ENCODE results near the gene TRPM5.

DNA sequence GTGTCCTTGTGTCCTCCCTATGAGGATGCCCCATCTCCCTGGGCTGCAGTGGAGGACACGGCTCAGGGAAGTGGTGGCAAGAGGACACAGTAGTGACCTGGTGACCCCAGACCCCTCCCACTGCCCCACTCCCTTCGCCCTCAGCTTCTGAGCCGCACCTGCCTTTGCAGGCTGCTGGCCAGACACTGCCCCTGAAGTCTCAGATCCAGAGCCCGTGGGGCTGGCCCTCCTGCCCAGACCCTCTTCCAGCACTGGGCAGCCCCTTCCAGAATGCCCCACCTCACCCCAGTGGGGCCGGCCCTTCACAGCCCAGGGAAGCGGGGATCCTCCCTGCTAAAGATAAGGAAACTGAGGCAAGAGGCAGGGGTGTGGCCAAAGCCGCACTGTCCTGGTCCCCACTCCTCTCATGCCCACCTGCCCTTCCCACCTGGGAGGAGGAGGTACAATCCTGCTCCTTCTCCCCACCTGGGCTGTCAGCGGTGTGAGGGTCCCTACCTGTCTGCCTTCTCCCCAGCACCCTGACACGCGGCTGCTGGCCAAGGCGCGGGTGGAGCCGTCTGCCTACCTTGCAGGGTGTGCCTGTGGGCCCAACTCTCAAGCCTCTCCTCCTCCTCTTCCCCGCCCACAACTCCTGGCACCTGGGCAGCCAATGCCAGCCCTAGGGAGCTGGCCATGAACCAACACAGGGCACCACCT lies 17.3 kb downstream of the TRPM5 start:
- TF ChIP-seq, protein P1, sequence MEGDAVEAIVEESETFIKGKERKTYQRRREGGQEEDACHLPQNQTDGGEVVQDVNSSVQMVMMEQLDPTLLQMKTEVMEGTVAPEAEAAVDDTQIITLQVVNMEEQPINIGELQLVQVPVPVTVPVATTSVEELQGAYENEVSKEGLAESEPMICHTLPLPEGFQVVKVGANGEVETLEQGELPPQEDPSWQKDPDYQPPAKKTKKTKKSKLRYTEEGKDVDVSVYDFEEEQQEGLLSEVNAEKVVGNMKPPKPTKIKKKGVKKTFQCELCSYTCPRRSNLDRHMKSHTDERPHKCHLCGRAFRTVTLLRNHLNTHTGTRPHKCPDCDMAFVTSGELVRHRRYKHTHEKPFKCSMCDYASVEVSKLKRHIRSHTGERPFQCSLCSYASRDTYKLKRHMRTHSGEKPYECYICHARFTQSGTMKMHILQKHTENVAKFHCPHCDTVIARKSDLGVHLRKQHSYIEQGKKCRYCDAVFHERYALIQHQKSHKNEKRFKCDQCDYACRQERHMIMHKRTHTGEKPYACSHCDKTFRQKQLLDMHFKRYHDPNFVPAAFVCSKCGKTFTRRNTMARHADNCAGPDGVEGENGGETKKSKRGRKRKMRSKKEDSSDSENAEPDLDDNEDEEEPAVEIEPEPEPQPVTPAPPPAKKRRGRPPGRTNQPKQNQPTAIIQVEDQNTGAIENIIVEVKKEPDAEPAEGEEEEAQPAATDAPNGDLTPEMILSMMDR (IDR thresholded peaks at IDR 0.05) = no peak
- peak in 1 of 2 donors; percentile 26 for TF ChIP-seq POLR2A (IDR thresholded peaks at IDR 0.05)

Data from Peyer's patch (tissue), 4 donors.